GM23338 (cell line): ENCODE measurements around the gene CNOT6. TPM values are rescaled to one million over a fixed set of nuclear protein-coding genes. Genes with fewer than 3 reads are reported as not detected.

Source experiments
- ATAC-seq: fragments of 200-7000 bp; cut with Tn5 transposase; 3 replicates; pipeline ENCODE4 v1.9.1; 2020
- DNase-seq: peaks from one replicate; pipeline ENCODE4 v3.0.0-alpha.2; 2015; ENCODE audit warnings: low spot score
- H2AFZ ChIP-seq: fragments of 200-600 bp; sonication (generic); 2 replicates; pipeline ENCODE4 v1.8.0; 2016; ENCODE audit warnings: antibody characterized with exemption, mild to moderate bottlenecking, moderate library complexity
- H3F3A ChIP-seq: fragments of 200-600 bp; sonication (generic); replicated peaks from 2 replicates; pipeline ENCODE4 v1.8.0; 2017; ENCODE audit warnings: antibody characterized with exemption, mixed run types, low read depth
- H3K27ac ChIP-seq: fragments of 200-600 bp; sonication (generic); 2 replicates; pipeline ENCODE4 v1.6.1; 2016; ENCODE audit warnings: low read depth
- H3K27me3 ChIP-seq: fragments of 200-600 bp; sonication (generic); 2 replicates; pipeline ENCODE4 v1.8.0; 2016; ENCODE audit warnings: mild to moderate bottlenecking, mixed run types, moderate library complexity; ENCODE audit not compliant: insufficient read depth
- H3K36me3 ChIP-seq: fragments of 200-600 bp; sonication (generic); 2 replicates; pipeline ENCODE4 v1.8.0; 2016; ENCODE audit warnings: mild to moderate bottlenecking; ENCODE audit not compliant: insufficient read depth
- H3K4me1 ChIP-seq: fragments of 200-600 bp; sonication (generic); 2 replicates; pipeline ENCODE4 v1.8.0; 2016; ENCODE audit warnings: mild to moderate bottlenecking, moderate library complexity; ENCODE audit not compliant: insufficient read depth
- H3K4me2 ChIP-seq: fragments of 200-600 bp; sonication (generic); 2 replicates; pipeline ENCODE4 v1.7.1; 2017; ENCODE audit warnings: mixed run types
- H3K4me3 ChIP-seq: fragments of 200-600 bp; sonication (generic); 2 replicates; pipeline ENCODE4 v1.6.1; 2016; ENCODE audit warnings: mixed run types
- H3K79me2 ChIP-seq: fragments of 200-600 bp; sonication (generic); replicated peaks from 2 replicates; pipeline ENCODE4 v1.8.0; 2017; ENCODE audit warnings: mild to moderate bottlenecking; ENCODE audit not compliant: insufficient read depth
- H3K9me2 ChIP-seq: fragments of 200-600 bp; sonication (generic); 2 replicates; pipeline ENCODE4 v1.8.0; 2017; ENCODE audit not compliant: insufficient read depth
- H4K20me1 ChIP-seq: fragments of 200-600 bp; sonication (generic); replicated peaks from 2 replicates; pipeline ENCODE4 v1.8.0; 2017; ENCODE audit warnings: mild to moderate bottlenecking; ENCODE audit not compliant: insufficient read depth
- H3K27ac Mint-ChIP-seq: 2 replicates; pipeline ENCODE4 v1.8.0; 2020; ENCODE audit warnings: inconsistent platforms, mild to moderate bottlenecking, moderate library complexity, mixed read lengths
- H3K27me3 Mint-ChIP-seq: 3 replicates; pipeline ENCODE4 v1.8.0; 2022; ENCODE audit warnings: low read depth, mild to moderate bottlenecking, moderate library complexity, mixed read lengths, inconsistent platforms; ENCODE audit not compliant: insufficient read depth, poor library complexity
- H3K36me3 Mint-ChIP-seq: 3 replicates; pipeline ENCODE4 v1.8.0; 2021; ENCODE audit warnings: low read depth, mild to moderate bottlenecking, inconsistent platforms, moderate library complexity, mixed read lengths
- H3K4me1 Mint-ChIP-seq: 3 replicates; pipeline ENCODE4 v1.8.0; 2020; ENCODE audit warnings: mild to moderate bottlenecking, inconsistent platforms, mixed read lengths
- H3K4me3 Mint-ChIP-seq: 3 replicates; pipeline ENCODE4 v1.8.0; 2021; ENCODE audit warnings: moderate library complexity, mild to moderate bottlenecking, inconsistent platforms, mixed read lengths
- H3K9me3 Mint-ChIP-seq: 3 replicates; pipeline ENCODE4 v1.8.0; 2020; ENCODE audit warnings: moderate library complexity, mild to moderate bottlenecking, inconsistent platforms, mixed read lengths
- CREB1 ChIP-seq: fragments of 250-450 bp; sonication (Bioruptor Pico); IDR thresholded peaks from 2 replicates; pipeline ENCODE4 v1.5.0; 2020; ENCODE audit warnings: low read depth, mild to moderate bottlenecking, moderate library complexity
- CTCF ChIP-seq, 2 experiments: fragments of 200-600 bp in 1 of 2; sonication (generic) in 1 of 2; conservative IDR thresholded peaks; 2 replicates each; pipeline versions ENCODE4 v1.5.1 to v1.6.1; 2016 to 2017; ENCODE audit warnings: antibody characterized with exemption in 2 of 2, low read depth in 2 of 2, mild to moderate bottlenecking in 2 of 2, moderate library complexity in 1 of 2
- EZH2 ChIP-seq: fragments of 200-600 bp; sonication (generic); IDR thresholded peaks from one replicate; pipeline ENCODE4 v1.8.0; 2017; ENCODE audit warnings: antibody characterized with exemption, mild to moderate bottlenecking, low read depth; ENCODE audit not compliant: unreplicated experiment
- EZH2phosphoT487 ChIP-seq: fragments of 200-600 bp; sonication (generic); IDR thresholded peaks from one replicate; pipeline ENCODE4 v1.8.1; 2018; ENCODE audit warnings: antibody characterized with exemption; ENCODE audit not compliant: unreplicated experiment
- JUNB ChIP-seq: IDR thresholded peaks from one replicate; pipeline ENCODE4 v1.6.1; 2016; ENCODE audit warnings: antibody characterized with exemption; ENCODE audit not compliant: unreplicated experiment
- NANOG ChIP-seq: IDR thresholded peaks from 2 replicates; pipeline ENCODE4 v1.6.1; 2016; ENCODE audit warnings: antibody characterized with exemption, borderline replicate concordance
- POLR2AphosphoS5 ChIP-seq: IDR thresholded peaks from 2 replicates; pipeline ENCODE4 v1.6.1; 2016; ENCODE audit warnings: antibody characterized with exemption, low read depth
- STAT1 ChIP-seq: IDR thresholded peaks from one replicate; pipeline ENCODE4 v1.6.1; 2016; ENCODE audit warnings: antibody characterized with exemption; ENCODE audit not compliant: unreplicated experiment
- ZNF114 ChIP-seq: fragments of 250-450 bp; sonication (Bioruptor Pico); IDR thresholded peaks from 2 replicates; pipeline ENCODE4 v1.5.0; 2020; ENCODE audit warnings: mild to moderate bottlenecking, moderate library complexity
- ZNF331 ChIP-seq: fragments of 250-450 bp; sonication (Bioruptor Pico); IDR thresholded peaks from 2 replicates; pipeline ENCODE4 v1.5.0; 2020; ENCODE audit warnings: low read depth, mild to moderate bottlenecking, moderate library complexity
- polyA plus RNA-seq: library from polyadenylated mRNA; unstranded; fragments of >200 nt; fragmentation: Nextera tagmentation; extraction: Ambion mirVana; gene quantifications from 2 replicates; pipeline ENCODE4 v1.2.1, GENCODE V29; 2016
- total RNA-seq: library from RNA; depleted of rRNA; stranded (reverse); fragments of >200 nt; shearing (Covaris generic); gene quantifications from 2 replicates; pipeline ENCODE4 v1.2.3, GENCODE V29; 2014
- TF ChIP-seq, protein P1 (sequence below): IDR thresholded peaks from one replicate; pipeline ENCODE4 v1.6.1; 2018; ENCODE audit warnings: antibody characterized with exemption; ENCODE audit not compliant: unreplicated experiment
- TF ChIP-seq, protein P2 (sequence below): fragments of 250-450 bp; sonication (Bioruptor Pico); IDR thresholded peaks from 2 replicates; pipeline ENCODE4 v1.5.0; 2020; ENCODE audit warnings: mild to moderate bottlenecking, moderate library complexity
- TF ChIP-seq, protein P3 (sequence below): IDR thresholded peaks from 2 replicates; pipeline ENCODE4 v1.6.1; 2016; ENCODE audit warnings: antibody characterized with exemption

Gene CNOT6
- total and polyA plus RNA-seq, 2 experiments from 2014 or later = 14.6 to 38.7 TPM

DNA sequence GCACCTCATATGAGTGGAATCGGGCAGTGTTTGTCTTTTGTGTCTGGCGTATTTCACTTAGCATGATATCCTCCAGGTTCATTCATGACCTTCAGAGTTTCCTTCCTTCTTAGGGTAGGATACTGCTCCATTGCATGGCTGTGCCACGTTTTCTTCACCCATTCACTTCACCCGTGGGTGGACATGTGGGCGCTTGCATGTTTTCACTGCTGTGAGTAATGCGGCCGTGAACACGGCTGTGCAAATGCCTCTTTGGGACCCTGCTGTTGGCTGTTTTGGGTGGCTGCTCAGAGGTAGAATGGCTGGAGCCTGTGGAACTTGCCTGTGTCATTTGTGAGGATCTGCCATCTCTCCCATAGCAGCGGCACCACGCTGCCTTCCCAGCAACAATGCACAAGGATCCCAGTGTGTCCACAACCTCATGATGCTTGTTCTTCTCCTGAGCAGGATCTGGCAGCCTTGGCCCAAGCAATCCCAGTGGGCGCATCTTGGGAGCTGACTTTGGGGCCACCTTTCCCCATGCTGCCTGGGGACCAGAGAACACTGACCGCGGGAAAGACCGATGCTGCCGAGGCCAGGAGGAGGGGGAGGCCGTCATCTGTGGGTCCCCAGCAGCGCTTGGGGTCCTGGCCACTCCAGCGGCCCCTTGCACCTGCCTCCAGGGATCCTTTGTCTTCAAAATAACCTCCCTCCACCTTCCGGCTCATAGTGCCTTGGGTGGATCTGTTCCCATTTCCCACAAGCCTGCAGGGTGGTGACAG lies 99.4 kb downstream of the CNOT6 start:
- peaks cover 3% of the 10 kb centered on the region; the same call in 1 of the 3 replicates for H3K9me3 Mint-ChIP-seq
- no peak for DNase-seq
- peaks cover 43% of the 10 kb centered on the region for H3K27me3 Mint-ChIP-seq
- no peaks in the 10 kb centered on the region for H3K79me2 ChIP-seq
- peaks cover 7% of the 10 kb centered on the region; the same call in 1 of the 2 replicates for H3F3A ChIP-seq
- TF ChIP-seq CTCF (conservative IDR thresholded peaks at IDR 0.05; ENCODE audit: low read depth in 2 of 2) (no peak), POLR2AphosphoS5 (no peak), ZNF114 (CRISPR knock-in tag) (no peak), EZH2 (no peak), ZNF331 (CRISPR knock-in tag) (no peak), JUNB (no peak), EZH2phosphoT487 (no peak), CREB1 (CRISPR knock-in tag) (no peak), STAT1 (no peak), NANOG (no peak)
- TF ChIP-seq, protein P1, sequence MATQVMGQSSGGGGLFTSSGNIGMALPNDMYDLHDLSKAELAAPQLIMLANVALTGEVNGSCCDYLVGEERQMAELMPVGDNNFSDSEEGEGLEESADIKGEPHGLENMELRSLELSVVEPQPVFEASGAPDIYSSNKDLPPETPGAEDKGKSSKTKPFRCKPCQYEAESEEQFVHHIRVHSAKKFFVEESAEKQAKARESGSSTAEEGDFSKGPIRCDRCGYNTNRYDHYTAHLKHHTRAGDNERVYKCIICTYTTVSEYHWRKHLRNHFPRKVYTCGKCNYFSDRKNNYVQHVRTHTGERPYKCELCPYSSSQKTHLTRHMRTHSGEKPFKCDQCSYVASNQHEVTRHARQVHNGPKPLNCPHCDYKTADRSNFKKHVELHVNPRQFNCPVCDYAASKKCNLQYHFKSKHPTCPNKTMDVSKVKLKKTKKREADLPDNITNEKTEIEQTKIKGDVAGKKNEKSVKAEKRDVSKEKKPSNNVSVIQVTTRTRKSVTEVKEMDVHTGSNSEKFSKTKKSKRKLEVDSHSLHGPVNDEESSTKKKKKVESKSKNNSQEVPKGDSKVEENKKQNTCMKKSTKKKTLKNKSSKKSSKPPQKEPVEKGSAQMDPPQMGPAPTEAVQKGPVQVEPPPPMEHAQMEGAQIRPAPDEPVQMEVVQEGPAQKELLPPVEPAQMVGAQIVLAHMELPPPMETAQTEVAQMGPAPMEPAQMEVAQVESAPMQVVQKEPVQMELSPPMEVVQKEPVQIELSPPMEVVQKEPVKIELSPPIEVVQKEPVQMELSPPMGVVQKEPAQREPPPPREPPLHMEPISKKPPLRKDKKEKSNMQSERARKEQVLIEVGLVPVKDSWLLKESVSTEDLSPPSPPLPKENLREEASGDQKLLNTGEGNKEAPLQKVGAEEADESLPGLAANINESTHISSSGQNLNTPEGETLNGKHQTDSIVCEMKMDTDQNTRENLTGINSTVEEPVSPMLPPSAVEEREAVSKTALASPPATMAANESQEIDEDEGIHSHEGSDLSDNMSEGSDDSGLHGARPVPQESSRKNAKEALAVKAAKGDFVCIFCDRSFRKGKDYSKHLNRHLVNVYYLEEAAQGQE = no peak
- TF ChIP-seq, protein P2, sequence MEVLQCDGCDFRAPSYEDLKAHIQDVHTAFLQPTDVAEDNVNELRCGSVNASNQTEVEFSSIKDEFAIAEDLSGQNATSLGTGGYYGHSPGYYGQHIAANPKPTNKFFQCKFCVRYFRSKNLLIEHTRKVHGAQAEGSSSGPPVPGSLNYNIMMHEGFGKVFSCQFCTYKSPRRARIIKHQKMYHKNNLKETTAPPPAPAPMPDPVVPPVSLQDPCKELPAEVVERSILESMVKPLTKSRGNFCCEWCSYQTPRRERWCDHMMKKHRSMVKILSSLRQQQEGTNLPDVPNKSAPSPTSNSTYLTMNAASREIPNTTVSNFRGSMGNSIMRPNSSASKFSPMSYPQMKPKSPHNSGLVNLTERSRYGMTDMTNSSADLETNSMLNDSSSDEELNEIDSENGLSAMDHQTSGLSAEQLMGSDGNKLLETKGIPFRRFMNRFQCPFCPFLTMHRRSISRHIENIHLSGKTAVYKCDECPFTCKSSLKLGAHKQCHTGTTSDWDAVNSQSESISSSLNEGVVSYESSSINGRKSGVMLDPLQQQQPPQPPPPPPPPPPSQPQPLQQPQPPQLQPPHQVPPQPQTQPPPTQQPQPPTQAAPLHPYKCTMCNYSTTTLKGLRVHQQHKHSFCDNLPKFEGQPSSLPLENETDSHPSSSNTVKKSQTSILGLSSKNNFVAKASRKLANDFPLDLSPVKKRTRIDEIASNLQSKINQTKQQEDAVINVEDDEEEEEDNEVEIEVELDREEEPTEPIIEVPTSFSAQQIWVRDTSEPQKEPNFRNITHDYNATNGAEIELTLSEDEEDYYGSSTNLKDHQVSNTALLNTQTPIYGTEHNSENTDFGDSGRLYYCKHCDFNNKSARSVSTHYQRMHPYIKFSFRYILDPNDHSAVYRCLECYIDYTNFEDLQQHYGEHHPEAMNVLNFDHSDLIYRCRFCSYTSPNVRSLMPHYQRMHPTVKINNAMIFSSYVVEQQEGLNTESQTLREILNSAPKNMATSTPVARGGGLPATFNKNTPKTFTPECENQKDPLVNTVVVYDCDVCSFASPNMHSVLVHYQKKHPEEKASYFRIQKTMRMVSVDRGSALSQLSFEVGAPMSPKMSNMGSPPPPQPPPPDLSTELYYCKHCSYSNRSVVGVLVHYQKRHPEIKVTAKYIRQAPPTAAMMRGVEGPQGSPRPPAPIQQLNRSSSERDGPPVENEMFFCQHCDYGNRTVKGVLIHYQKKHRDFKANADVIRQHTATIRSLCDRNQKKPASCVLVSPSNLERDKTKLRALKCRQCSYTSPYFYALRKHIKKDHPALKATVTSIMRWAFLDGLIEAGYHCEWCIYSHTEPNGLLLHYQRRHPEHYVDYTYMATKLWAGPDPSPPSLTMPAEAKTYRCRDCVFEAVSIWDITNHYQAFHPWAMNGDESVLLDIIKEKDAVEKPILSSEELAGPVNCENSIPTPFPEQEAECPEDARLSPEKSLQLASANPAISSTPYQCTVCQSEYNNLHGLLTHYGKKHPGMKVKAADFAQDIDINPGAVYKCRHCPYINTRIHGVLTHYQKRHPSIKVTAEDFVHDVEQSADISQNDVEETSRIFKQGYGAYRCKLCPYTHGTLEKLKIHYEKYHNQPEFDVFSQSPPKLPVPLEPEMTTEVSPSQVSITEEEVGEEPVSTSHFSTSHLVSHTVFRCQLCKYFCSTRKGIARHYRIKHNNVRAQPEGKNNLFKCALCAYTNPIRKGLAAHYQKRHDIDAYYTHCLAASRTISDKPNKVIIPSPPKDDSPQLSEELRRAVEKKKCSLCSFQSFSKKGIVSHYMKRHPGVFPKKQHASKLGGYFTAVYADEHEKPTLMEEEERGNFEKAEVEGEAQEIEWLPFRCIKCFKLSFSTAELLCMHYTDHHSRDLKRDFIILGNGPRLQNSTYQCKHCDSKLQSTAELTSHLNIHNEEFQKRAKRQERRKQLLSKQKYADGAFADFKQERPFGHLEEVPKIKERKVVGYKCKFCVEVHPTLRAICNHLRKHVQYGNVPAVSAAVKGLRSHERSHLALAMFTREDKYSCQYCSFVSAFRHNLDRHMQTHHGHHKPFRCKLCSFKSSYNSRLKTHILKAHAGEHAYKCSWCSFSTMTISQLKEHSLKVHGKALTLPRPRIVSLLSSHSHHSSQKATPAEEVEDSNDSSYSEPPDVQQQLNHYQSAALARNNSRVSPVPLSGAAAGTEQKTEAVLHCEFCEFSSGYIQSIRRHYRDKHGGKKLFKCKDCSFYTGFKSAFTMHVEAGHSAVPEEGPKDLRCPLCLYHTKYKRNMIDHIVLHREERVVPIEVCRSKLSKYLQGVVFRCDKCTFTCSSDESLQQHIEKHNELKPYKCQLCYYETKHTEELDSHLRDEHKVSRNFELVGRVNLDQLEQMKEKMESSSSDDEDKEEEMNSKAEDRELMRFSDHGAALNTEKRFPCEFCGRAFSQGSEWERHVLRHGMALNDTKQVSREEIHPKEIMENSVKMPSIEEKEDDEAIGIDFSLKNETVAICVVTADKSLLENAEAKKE (CRISPR knock-in tag) = no peak
- TF ChIP-seq, protein P3, sequence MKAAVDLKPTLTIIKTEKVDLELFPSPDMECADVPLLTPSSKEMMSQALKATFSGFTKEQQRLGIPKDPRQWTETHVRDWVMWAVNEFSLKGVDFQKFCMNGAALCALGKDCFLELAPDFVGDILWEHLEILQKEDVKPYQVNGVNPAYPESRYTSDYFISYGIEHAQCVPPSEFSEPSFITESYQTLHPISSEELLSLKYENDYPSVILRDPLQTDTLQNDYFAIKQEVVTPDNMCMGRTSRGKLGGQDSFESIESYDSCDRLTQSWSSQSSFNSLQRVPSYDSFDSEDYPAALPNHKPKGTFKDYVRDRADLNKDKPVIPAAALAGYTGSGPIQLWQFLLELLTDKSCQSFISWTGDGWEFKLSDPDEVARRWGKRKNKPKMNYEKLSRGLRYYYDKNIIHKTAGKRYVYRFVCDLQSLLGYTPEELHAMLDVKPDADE = no peak
- H3K27me3 ChIP-seq = peaks cover 47% of the 10 kb centered on the region
- no peaks in the 10 kb centered on the region for H4K20me1 ChIP-seq
- H3K27ac ChIP-seq = no peak overlapping the region
- ATAC-seq = no peak
- H2AFZ ChIP-seq = no peak overlapping the region
- H3K27ac Mint-ChIP-seq = no peak overlapping the region
- 0 out of 2 replicates have a peak, but pooled peaks cover 6% of the 10 kb centered on the region for H3K4me1 ChIP-seq
- no peak overlapping the region for H3K4me3 ChIP-seq
- no peaks in the 10 kb centered on the region for H3K9me2 ChIP-seq
- H3K4me3 Mint-ChIP-seq = no peak overlapping the region
- no peaks in the 10 kb centered on the region for H3K36me3 ChIP-seq
- peaks cover 5% of the 10 kb centered on the region; the same call in 1 of the 3 replicates for H3K36me3 Mint-ChIP-seq
- H3K4me2 ChIP-seq = no peak overlapping the region
- peaks cover 10% of the 10 kb centered on the region for H3K4me1 Mint-ChIP-seq
